T-helper 9 cell (primary cell): ENCODE results near the gene ZNF133.
"Not testable (repeated sequence)": the region's sequence is repeated elsewhere in the genome, so short reads cannot be mapped to it uniquely, and the experiment has no call there.

Experiments used
- DNase-seq: peaks from one replicate; pipeline ENCODE4 v3.0.0-alpha.2; 2020

The ZNF133 gene

DNA sequence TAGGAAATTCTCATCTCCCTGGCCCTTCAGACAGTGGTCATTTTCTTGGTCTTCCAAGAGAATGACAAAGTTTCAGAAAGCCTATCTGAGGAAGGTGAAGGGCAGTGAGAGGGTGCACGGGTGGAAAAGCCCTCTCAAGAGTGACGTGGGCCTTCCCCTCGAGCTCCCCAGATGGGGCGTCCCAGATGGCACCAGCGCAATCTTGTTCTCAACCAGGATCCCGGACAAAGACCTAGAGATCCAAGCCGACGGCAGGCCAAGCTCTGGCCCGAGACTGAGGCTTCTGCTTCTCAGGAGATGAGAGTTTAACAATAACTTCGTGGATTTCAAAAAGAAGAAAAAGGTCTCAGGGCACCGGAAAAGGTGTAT, 797 bp upstream of the ZNF133 start:
- no peak for DNase-seq

DNA sequence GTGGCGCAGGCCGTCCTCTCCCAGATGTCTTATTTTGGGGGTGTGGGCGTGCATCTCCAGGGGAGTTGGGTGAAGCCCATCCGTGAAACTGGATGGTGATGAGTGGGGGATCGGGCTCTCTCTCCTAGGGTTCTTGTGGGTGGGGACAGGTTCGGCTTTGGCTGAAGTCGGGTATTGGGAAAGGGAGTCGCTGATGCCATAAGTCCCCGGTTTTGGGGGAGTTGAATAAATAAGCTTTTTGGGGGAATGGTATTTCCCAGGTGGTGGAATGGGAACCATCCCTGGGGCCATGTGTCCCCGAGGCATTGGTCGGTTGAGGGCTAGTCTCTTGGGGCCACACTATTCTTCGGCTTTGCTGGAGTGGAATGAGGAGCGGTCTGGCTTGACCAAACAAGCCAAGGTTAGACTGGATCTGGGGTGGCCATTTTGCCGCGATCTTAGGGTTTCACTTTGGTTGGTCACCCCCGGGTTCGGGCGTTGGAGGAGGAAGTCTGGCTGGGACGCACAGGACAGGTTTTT, 481 bp downstream of the ZNF133 start:
- no peak for DNase-seq

GRCh38 chr20:18289306-18289705, 979 bp downstream of the ZNF133 start:
- no peak for DNase-seq

DNA sequence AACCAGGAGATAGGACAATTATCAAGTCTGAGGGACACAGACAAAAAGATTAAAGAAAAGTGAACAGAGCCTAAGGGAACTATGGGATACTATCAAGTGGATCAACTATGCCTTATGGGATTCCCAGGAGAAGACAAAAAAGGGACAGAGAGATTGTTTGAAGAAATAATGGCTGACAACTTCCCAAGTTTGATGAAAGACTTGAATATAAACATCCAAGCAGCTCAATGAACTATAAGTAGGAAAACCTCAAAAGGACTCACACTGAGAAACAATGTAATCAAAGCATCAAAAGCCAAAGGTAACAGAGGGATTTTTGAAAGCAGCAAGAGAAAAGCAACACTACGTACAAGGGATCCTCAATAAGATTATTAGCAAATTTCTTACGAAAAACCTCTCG, 11.0 kb downstream of the ZNF133 start:
- DNase-seq, result no peak

GRCh38 chr20:18304618-18305017, 16.3 kb downstream of the ZNF133 start:
- DNase-seq, result no peak

- no peak for DNase-seq
Measured at GRCh38 chr20:18307301-18307700, 19.0 kb downstream of the ZNF133 start.

- DNase-seq, result no peak
Measured at GRCh38 chr20:18310051-18310450, 21.7 kb downstream of the ZNF133 start.

GRCh38 chr20:18310592-18310991, 22.3 kb downstream of the ZNF133 start:
- DNase-seq, result no peak

- no peak for DNase-seq
Measured at GRCh38 chr20:18312723-18313122, 24.4 kb downstream of the ZNF133 start.

GRCh38 chr20:18313411-18313810, 25.1 kb downstream of the ZNF133 start:
- no peak for DNase-seq

DNA sequence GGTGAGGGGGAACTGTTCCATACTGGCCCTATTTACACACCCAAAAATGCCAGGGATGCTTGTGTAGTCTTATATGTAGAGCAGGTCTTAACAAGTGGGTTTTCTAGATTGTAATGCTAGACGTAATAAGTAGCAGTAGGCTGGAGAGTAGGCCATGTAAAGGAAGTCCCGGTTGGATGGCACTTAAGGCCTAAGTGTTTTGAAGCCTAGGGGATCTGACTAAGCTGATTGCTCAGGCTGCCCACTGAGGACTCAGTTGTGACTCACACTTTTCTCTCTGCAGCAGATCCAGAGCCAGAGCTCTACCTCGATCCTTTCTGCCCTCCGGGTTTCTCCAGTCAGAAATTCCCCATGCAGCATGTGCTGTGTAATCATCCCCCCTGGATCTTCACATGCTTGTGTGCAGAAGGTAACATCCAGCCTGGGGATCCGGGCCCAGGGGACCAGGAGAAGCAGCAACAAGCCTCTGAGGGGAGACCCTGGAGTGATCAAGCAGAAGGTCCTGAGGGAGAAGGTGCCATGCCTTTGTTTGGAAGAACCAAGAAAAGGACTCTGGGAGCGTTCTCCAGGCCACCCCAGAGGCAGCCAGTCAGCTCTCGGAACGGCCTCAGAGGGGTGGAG, 26.6 kb downstream of the ZNF133 start:
- DNase-seq, result no peak

DNA sequence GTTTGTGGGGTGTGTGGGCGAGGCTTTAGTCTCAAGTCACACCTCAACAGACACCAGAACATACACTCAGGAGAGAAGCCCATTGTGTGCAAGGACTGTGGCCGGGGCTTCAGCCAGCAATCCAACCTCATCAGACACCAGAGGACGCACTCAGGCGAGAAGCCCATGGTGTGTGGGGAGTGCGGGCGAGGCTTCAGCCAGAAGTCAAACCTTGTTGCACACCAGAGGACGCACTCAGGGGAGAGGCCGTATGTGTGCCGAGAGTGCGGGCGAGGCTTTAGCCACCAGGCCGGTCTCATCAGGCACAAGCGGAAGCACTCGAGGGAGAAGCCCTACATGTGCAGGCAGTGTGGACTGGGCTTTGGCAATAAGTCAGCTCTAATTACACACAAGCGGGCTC, 27.8 kb downstream of the ZNF133 start:
- DNase-seq, result no peak

GRCh38 chr20:18321316-18321715, 33.0 kb downstream of the ZNF133 start:
- DNase-seq, result no peak

GRCh38 chr20:18321976-18322950, 33.9 kb downstream of the ZNF133 start:
- no peak for DNase-seq

- DNase-seq, result no peak
Measured at GRCh38 chr20:18323705-18324104, 35.4 kb downstream of the ZNF133 start.

DNA sequence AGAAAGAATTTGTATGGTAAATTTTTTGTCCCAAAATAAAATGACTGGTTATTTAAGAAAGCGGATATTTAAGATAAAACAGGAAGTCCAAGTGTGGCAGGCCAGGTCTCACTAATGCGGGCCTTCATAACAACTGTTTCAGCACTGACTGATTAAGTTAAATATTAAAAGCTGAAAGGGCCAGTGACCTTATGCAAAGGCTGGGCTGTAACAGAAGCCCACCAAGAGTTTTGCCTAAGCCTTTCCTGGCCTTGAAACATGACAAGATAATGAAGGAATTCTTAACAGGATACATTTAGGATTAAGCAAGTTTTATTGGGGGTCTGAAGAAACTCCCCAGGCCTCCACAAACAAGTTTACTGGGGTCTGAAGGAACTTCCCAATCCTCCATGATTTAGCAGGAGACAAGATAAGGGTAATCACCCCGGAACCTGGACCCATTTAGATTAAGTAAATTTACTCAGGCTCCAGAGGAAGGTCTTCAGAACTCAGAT, 36.3 kb downstream of the ZNF133 start:
- no peak for DNase-seq

DNA sequence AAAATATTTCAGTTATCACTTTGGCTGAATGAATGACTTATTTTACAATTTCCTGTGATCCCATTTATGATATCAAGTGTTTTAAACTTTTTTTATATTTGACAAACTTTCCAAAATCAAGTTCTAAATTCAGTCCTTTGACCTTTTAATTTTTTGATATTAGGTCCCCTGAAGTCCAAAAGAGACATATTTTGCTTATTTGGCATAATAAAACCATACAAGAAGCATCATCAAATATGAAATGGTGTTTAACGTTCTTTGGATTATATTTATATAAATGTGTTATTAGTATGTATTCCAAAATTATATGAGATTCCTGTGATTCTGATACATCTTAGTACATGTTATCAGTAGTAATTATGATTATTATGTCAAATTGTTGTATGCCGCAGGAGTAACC, 38.7 kb downstream of the ZNF133 start:
- no peak for DNase-seq

- no peak for DNase-seq
Measured at GRCh38 chr20:18331694-18332093, 43.4 kb downstream of the ZNF133 start.

- not testable (repeated sequence) for DNase-seq
Measured at GRCh38 chr20:18349749-18350148, 61.4 kb downstream of the ZNF133 start.

DNA sequence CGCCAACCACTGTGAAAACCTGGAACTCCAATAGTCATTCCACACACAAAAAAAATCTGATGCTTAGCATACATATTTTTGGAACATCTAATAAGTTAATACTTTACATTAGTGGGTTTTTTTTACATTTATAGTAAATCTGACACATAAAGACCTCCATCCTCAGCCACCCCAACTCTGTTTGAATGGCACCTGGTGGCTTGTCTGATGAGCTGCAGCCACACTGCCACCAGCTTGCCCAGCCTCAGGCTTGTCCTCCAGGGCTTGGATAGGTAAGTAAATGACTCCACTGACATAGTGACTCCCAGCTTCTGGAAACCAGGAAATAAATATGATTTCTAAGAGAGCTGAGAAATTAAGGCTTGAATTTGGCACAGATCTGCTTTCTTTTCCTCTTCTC, 71.5 kb downstream of the ZNF133 start:
- no peak for DNase-seq

- no peak for DNase-seq
Measured at GRCh38 chr20:18360635-18361034, 72.3 kb downstream of the ZNF133 start.

GRCh38 chr20:18361678-18362077, 73.4 kb downstream of the ZNF133 start:
- no peak for DNase-seq

DNA sequence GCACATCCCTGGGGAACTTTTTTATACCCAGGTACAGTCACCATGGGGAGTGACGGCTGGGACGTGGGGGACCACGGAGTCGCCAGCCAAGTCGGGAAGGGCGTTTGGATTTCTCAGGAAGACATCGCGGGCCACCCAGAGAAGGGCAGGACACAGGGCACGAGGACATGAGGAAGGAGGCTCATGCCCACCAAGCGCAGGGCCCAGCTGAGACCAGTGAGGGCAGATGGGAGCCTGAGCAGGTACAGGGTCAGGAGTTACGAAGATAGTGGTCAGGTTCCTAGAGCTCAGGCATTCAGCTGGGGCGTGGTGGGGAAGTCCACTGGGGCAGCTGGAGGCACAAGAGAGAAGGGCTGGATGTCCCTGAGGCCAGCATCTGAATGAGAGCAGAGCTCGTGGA, 74.6 kb downstream of the ZNF133 start:
- no peak for DNase-seq

GRCh38 chr20:18363708-18364107, 75.4 kb downstream of the ZNF133 start:
- no peak for DNase-seq
